HG02610 (cell line): ENCODE measurements around the gene SV2A.

Source experiments
- ATAC-seq: cut with Tn5 transposase; IDR thresholded peaks from one replicate; pipeline ENCODE4 v1.9.1; 2021; ENCODE audit warnings: mild to moderate bottlenecking, moderate library complexity; ENCODE audit not compliant: unreplicated experiment

Gene SV2A

DNA sequence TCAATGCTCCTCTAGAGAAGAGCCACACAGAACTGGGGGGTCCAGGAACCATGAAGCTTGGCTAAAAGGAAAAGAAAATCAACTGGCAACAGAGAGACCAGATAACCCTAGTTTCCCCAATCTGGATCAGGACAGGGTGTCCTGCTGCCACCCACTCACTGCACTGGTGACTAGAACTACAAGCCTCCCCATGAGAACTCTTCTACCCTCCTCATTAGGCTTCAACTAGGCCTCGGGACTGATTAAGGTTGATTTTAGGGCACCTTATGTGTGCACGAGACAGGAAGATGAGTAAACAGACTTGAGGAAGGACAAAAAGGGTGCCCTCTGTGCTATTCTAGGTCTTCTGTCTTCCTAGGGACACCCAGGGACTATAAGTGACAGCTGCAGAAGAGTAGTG lies 12.2 kb upstream of the SV2A start:
- no peak for ATAC-seq

DNA sequence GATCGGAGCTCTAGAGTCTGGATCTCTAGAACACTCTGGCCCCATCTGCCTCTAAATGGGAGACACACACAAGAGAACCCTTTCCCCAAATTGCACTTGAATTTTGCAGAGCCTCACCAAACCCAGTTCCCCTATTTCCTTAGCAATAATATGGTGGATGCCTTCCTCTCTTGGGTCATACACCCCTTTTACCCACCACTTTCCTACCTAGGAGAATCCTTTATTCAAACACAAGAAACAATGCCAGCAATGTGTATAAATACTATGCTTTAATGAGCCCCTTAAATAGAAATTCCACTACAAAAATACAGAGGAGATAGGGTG lies 10.7 kb upstream of the SV2A start:
- ATAC-seq = no peak

DNA sequence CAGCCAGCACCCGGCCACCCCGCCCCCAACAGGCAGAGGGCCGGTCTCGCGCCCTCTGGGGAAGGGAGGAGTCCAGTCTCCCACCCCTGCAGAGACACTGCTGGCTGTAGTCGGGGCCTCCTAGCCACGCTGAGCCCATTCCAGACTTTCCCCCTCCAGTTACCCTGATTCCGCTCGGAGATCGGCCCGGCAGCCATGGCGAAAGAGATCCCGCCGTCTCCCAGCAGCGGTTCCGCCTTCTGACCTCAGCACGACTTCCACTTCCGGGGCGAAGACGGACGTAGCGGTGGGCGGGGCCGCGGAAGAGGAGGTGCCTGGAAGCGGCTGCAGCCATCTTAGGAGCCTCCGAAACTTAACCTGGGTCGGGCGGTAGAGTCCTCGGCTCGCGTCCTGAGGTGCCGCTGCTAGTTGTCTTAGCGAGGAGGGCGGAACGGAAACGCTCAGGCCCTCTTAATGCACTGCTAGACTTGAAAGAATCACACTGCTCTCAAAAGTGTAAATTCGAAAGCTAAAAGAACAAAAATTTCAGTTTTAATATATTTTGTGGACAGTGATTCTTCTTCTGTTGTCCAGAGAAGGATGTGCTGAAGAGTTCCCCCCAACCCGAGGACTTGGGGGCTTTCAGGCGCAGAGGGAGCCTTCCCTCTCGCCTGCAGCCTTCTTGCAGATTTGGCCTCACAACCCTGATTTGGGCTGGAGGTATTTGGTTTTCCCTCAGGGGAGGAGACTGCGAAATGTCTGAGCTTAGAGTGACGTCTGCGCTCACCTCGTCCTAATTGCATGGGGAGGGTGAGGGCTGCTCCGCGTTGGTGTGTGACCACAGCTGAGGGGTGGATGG lies 10.1 kb upstream of the SV2A start, which contains the start of gene SF3B4:
SF3B4 (minus strand) TSS at position 241 of the 838 bp plus-strand sequence; CDS start at position 197, 44 bp downstream.
- ATAC-seq = peak; percentile 94

DNA sequence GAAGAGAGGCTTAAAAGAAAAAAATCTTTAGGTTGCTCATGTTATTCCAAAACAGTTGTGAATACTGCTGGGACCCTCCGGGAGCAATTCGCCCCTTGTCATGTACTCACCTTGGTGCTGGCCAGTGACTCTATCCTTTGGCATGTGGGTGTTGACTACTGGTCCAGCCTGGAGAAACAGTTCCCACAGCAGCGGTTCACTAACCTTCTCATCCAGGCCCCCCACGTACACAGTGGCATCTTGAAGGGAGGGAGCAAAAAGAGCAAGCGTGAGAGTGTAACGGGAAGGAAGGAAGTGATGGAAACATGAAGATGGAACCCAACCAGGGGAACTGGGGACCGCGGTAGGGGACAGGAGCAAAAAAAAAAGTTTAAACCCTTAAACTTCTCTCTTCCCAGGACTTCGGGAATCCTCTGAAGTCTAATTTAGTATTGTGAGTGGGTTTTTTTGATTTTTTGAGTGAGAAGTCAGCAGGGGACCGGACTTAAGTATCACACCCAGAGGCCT lies 9.5 kb upstream of the SV2A start:
- ATAC-seq = no peak

DNA sequence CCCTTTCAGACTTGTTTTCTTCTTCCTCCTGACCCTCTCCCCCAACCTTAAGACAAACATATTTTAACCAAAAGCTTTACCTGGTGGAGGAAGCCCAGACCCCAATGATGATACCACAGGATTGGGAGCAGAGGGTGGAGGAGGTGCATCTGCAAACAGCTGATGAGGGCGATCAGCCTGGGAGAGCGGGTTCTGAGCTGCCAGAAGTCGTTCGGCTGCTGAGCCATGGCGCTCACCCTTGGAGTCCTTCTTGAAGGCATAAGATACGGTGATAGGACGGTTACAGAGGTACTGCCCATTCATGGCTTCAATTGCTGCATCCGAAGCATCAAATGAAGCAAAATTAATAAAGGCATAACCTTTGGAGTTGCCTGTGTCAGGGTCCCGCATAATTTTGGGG lies 8.7 kb upstream of the SV2A start:
- no peak for ATAC-seq

DNA sequence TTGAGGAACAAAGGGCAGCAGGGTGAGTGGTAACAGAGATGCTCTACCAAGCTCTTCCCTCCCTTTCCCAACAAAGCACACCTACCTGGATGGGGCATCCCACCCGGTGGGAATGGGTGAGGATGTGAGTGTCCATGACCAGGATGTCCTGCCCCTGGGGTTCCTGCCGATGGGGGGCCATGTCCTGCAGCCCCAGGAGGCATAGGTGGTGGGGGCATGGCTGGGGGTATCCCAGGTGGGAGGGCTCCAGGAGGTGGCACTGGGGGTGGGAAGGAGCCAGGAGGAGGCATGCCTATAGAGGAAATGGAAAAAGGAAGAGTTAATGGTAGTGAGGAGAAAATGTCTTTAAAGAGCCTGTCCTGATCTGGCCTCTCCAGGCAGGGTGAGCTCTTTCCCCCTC lies 8.1 kb upstream of the SV2A start:
- ATAC-seq = no peak

DNA sequence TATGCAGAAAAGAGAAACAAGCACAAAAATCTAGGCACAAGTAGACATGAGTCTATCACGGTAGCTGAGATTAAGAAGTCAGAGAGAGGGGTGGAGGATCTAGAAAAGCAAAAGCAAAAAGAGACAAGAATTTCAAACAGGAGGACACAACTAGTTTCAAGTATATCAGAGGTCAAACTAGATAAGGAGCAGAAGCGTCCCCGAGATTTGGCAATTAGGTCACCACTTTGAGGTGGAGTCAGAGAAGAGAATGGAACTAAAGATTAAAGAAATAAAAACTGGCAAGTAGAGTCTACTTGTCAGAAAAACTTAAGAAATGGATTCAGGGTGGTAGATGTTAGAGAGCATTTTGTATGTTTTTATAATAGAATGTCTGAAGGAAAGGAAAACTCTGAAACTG lies 7.7 kb upstream of the SV2A start:
- ATAC-seq = no peak

DNA sequence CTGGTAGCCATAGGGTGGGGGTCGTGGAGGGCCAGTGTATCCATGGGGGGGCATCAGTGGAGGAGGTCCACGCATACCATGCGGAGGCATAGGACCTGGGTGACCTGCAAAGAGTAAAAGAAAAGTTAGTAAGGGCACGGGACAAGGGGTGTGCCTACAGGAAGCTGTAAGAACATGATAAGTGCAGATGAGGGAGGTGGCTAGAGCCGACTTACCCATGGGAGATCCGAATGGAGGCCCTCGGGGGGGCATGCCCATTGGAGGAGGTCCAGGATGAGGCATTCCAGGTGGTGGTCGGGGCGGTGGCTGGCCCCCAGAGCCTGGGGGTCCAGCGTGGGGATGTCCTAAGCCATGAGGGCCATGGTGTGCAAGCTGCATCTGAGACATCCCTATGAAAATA lies 6.0 kb upstream of the SV2A start:
- ATAC-seq = no peak

DNA sequence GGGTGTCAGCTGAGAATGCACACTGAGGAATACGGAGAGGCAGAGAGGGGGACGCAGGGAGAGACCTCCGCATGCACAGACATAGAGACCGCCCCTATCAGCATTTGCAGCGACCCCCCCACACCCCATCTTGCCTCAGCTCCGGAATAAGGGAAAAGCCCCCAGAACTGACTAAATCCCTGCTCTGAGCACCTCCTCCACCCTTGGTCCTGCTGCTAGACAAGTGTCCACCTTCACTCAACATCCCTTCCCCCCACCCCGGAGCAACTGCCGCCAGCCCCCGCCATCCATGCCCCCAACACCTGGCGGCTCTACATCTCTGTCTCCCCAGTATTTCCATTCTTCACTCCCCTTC lies 769 bp downstream of the SV2A start:
- ATAC-seq = no peak

DNA sequence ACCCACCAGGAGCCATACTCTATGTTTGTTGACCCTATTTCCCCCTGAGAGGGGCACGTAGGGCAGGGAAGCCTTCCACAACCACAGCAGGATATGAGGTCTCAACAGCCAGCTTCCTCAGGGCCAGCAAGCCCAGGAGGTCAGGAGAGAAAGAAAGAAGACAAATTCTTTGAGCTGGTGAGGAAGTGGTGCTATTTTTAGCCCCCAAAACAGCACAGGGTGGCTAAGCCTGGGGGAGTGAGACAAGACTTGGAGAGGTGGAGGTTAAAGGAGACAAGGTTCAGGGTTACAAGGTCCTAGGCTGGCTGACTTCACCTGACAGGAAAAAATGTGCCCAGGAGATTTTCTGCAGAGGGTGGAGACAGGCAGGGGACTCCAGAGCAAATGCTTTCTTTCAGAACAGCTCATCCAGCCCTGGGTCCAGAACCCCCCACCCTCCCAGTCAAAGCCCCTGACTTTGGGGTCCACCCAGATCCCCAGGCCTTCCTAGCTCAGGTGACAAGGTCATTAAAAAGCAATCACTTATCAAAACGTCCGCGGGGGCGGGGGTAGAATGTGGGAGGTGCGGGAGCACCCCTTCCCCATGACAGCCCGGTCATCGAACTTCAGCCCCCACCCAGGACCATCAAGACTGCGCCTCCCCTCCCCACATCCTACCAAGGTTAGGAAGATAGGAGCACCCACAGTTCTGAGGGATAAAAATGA lies 1.3 kb downstream of the SV2A start:
- ATAC-seq = no peak

DNA sequence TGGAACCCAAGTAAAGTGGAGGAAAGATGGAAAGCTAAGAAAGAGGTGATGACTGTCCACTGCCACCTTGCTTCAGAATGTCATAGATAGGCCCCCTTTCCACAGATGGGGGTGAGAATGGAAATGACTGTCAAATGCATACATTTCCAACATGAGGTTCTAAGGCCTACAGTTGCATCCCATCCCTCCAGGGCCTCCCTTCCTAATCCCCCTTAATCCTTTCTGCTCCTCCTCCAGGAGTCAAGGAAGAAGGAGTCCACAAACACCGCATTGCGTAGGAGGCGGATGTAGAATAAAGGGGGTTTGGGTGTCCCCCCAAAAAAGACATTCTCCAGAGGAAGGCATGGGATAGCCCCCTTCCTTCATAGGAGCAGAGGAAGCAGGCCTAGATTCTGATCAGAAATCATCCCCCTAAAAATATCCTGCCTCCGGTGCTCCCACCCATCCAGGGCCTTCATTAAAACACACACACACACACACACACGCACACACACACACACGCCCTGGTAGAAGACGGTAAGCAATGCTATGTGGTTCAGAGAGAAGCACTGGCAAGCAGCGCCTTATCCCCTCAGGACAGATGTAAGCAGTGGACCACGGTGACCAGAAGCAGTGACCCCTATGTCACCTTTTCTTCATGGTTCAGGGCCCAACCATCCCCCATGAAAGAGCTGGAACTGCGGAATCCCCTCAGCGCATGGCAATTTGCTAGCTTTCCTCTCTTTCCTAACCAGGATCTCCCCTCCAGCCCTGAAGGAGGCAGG lies 2.0 kb downstream of the SV2A start:
- ATAC-seq = no peak

DNA sequence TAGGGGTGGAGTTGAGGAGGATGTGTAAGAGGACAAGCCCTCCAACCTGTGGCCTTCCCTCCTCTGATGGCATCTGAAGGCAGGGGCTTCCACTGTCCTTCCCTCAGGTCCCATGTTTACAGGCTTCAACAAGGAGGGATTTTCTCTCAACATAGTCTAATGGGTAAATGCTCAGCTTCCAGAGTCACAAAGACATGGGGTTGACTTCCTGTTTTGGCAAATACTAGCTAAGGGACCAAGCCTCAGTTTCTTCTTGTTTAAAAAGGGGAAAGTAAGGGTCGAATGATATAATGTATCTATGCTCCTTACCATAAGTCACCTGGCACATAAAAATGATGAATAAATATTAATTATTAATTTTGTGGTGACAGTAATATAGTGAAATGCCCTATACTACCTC lies 3.1 kb downstream of the SV2A start:
- ATAC-seq = no peak

DNA sequence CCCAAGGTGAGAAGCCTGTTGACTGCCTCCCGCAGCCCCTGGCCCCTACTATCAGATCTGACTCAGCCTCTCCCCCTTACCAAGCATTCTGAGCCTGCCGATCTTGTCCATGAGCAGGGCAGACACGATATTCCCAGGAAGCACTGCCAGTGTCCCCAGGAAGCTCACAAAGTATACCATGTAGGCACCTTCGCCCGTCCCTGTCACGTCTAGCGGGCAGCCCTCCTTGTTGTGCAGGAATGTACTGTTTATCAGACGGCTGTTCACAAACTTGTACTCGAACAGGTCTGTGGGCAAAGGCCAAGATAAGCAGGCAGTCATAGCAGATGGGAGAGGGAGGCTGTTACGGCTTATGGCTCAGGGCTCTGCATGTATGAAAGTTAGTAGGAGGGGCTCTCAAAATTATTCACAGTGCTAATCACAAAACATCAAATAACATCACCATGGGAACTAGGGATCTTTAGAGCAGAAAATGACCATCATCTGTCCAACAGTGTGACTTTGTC lies 11.0 kb downstream of the SV2A start:
- no peak for ATAC-seq

DNA sequence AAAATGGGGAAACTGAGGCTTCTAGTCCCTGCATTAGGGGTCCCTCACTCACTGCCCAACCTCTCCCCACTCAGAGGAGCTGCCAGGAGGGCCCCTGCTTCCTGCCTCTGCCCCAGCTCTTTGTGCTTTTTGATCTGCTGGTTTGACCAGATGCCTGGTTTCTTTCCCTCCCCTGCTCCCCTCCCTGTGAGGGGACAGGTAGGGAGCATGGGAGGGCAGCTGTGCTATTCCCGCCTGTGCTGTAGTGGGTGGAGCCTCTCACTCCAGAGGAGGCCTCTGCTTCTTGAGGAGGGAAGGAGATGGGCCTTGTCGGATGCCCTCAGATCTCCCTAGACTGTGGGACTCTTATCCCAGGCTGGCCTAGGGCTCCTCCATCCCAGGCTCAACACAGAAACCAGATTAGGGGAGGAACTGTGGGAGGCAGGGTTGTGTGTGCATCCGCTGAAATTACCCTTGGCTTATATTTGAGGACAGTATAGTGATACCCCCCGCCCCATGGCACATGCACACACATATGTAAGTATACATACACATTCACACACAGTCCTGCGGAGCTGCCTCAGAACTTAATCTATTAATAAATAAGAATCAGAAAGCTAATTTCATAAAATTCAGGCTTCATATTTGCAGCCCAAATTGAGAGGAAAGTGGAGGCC lies 13.7 kb downstream of the SV2A start:
- no peak for ATAC-seq

DNA sequence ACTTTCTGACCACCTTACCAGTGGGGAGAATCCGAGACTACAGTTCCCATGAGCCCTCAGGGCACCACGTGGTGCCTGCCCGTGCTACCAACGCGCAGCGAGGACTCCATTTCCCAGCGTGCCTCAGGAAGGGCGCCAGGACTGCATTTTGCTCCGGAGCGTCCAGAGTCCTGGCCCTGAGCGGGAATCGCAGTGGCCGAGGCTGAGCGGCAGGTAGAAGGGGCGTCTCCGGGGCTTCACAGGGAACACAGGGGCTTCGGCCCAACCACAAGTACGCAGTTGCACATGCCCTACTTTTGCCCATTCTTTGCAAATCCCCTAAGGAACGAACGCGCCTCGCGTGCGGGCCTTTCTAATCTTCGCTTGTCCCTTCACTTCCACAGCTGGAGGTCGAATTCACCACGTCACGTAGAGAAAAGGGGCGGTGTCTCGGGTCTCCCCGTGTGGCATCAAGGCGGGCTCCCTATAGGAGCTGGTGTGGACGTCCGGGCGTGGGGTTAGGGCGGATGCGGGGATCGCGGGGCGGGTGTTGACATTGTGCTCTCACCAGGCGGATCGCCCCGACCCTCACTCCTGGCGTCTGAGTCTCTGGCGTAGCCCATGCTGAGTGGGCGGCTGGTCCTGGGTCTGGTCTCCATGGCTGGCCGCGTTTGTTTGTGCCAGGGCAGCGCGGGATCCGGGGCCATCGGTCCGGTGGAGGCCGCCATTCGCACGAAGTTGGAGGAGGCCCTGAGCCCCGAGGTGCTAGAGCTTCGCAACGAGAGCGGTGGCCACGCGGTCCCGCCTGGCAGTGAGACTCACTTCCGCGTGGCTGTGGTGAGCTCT lies 18.0 kb downstream of the SV2A start, which contains the start of gene BOLA1:
BOLA1 (plus strand) TSS at position 109 of the 825 bp plus-strand sequence; CDS start at position 601, 492 bp downstream.
- ATAC-seq = peak; percentile 95

DNA sequence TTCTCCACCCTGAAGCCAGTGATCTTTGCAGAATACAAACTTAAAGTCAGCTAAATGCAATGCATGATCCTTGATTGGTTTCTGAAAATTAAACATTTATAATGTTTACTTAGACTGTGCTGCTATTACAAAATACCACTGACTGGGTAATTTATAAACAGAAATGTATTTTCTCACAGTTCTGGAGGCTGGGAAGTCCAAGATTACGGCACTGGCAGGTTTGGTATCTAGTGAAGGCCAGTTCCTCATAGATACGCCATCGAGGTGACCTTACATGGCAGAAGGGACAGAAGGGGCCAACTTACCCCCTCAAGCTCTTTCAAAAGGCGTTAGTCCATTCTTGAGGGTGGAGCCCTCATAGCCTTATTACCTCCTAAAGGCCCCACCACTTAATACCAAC lies 21.1 kb downstream of the SV2A start:
- ATAC-seq = no peak

DNA sequence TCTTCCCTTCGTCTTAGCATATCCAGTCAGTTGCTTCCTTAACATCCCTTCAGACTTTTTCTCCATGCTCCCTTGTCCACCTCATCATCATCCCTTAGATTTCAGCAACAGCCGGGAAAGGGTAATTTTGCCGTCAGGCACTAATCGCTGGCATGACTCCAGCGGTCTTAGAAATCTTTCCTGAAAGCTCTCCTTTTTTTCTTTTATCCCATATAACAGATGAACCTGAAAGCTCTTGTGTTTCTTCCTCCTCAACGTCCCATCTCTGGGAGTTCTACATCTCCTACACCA lies 28.7 kb downstream of the SV2A start:
- ATAC-seq = no peak

DNA sequence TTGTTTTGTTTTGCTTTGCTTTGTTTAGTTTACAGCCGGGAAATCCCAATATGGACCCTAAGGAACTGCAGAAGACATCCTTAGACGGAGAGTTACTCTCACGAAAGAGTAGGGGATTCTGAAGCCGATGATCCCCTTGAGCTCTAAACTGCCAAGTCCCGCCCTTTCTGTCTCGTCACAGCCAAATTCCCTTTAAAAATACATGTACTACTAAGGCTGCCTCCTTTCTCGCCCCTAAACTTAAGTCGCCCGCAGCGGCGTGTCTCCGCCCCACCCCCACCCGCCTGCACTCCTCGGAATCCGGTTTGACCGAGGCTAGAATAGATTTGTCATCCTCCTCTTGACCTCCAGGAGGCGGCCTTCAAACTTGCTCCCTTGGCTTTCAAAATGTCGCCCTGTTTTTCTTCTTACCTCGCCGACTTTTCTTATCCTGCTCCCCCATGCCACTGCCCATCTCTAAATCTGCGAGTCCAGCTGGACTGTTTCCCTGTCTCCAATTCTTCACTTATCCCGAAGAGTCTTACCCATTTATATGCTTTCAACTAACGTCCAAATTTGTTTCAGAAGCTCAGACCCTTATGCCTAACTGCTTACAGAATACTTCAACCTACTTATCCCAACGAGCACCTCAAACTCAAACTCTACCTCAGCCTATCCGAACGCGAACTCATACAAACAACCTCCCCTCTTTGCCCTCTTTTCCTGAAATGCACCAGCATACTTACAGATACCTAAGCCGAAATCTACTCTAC lies 29.2 kb downstream of the SV2A start:
- ATAC-seq = peak; percentile 26

DNA sequence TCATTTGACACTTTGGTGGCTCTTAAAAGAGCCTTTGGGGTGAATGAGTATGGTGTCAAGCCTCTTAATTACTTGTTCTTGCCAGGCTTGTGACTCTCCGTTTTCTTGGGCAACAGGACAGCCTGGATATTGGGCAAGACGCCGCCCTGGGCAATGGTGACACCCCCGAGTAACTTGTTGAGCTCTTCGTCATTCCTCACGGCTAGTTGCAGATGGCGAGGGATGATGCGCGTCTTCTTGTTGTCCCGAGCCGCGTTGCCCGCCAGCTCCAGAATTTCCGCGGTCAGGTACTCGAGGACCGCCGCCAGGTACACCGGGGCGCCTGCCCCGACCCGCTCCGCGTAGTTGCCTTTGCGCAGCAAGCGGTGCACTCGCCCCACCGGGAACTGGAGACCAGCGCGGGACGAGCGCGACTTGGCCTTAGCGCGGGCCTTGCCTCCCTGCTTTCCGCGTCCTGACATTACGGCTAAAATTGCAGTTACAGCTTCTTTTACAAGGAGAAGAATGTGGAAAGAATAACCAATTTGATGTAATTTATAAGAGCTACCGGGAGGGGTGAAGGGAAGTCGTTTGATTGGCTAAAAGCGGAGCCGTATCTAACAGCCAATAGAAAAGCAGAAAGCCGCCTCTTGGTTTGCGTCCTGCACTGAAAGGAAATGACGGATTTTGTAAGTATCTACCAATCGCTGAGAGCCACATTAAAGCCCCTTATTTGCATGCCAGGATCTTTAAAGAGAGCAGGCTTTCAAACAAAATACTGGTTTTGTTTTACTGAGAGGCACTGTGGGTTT lies 30.0 kb downstream of the SV2A start:
- ATAC-seq = peak; percentile 51
